Mucosa of rectum (tissue), 2 donors: ENCODE measurements around the gene CRMP1.
A peak's percentile ranks its signal among the peaks of the same experiment; 100 is the strongest.
"Not testable (repeated sequence)": the region's sequence is repeated elsewhere in the genome, so short reads cannot be mapped to it uniquely, and the experiment has no call there.

Source experiments
- H3K27ac ChIP-seq, 2 donors: one replicate each; pipeline ENCODE4 v1.7.0; 2013; ENCODE audit warnings: inconsistent platforms in 2 of 2, low read depth in 2 of 2, low read length in 2 of 2
- H3K27me3 ChIP-seq, 2 donors: one replicate each; pipeline ENCODE4 v1.7.0; 2013; ENCODE audit warnings: low read length in 2 of 2; ENCODE audit not compliant: control insufficient read depth in 2 of 2, insufficient read depth in 2 of 2
- H3K36me3 ChIP-seq, 2 donors: one replicate each; pipeline ENCODE4 v1.7.0; 2013; ENCODE audit warnings: low read length in 2 of 2; ENCODE audit not compliant: control insufficient read depth in 2 of 2, insufficient read depth in 2 of 2
- H3K4me1 ChIP-seq, 2 donors: one replicate each; pipeline ENCODE4 v1.7.0; 2013; ENCODE audit warnings: low read length in 2 of 2, mild to moderate bottlenecking in 1 of 2; ENCODE audit not compliant: control insufficient read depth in 2 of 2, insufficient read depth in 2 of 2
- H3K4me3 ChIP-seq, 2 donors: one replicate each; pipeline ENCODE4 v1.7.0; 2013; ENCODE audit warnings: low read length in 2 of 2
- H3K9ac ChIP-seq, 2 donors: one replicate each; pipeline ENCODE4 v1.7.0; 2013; ENCODE audit warnings: low read length in 2 of 2, low read depth in 1 of 2, mild to moderate bottlenecking in 1 of 2
- H3K9me3 ChIP-seq, 2 donors: one replicate each; pipeline ENCODE4 v1.7.0; 2013; ENCODE audit warnings: low read length in 2 of 2; ENCODE audit not compliant: control insufficient read depth in 2 of 2
- donor health status: healthy.
- donor health status: Normal muscosa, but diverticular disease.

The CRMP1 gene

DNA sequence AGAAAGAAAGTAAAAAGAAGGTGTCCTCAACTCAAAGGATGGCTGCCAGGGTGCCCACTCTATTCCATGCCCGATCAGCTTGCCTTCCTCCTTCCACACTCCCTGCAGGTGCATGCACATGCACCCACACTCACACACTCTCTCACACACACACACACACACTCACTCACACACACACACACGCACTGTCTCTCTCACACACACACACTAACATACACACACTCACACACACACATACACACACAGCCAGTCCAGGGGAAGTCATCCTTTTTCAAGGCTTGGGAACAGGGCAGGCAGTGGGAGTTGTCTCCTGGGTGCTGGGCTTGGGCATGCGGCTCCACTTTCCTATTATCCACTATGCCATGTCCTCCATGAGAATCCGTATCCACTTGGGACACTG is 50.4 kb downstream of the CRMP1 start:
- H3K27me3 ChIP-seq: no peaks in the 10 kb centered on the region
- no peaks in the 10 kb centered on the region for H3K9me3 ChIP-seq
- H3K9ac ChIP-seq: no peak overlapping the region
- H3K4me1 ChIP-seq: peaks cover 0 to 2% of the 10 kb centered on the region in 2 donors
- H3K36me3 ChIP-seq: no peaks in the 10 kb centered on the region
- H3K4me3 ChIP-seq: no peak overlapping the region
- H3K27ac ChIP-seq: no peak overlapping the region

DNA sequence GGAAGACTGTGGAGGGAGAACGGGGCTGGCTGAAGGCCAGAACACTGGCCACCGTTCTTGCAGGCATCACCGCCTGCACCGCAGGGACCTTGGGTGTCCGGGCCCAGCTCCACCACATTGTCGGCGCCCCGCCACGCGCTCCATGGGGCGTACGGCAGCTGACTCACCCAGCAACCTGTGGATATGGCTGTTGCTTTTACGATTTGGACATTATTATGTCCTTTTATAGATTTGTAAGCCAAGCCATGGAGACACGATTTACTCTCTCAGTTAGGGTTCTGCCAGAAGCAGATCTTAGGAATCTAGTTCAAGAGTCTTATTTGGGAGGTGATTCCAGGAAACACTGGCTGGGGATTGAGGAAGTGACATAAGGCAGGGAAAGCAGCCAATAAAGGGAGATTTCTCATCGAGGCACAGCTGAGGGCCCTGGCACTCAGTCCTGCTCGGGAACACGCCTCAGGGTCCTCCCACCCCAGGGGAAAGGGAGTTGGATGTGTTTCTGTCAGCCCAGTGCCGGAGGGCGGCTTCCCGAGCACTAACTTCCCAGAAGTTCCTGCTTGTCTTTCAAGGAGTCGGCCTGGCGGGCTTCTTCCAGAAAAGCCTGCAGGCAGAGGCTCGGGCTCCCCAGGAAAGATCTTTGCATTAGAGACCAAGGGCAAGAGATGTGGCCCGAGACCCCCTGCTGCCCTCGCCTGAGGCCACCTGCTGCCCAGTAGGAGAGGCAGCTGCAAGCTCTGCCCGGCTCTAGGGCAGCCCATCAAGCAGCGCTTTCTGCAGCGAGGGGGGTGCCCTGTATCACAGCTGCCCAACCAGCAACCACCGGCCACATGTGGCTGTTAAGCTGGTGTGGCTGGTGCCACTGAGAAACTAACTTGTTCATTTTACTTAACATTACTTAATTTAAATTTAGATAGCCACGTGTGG is 52.9 kb downstream of the CRMP1 start:
- Histone ChIP-seq H3K9me3 (no peaks in the 10 kb centered on the region), H3K4me1 (no peaks in the 10 kb centered on the region), H3K4me3 (no peak overlapping the region), H3K36me3 (no peaks in the 10 kb centered on the region), H3K9ac (no peak overlapping the region), H3K27ac (peak overlapping the region in 1 of 2 donors; percentile 28), H3K27me3 (no peaks in the 10 kb centered on the region)

GRCh38 chr4:5839332-5839731 is 53.6 kb downstream of the CRMP1 start:
- Histone ChIP-seq H3K27ac (no peak overlapping the region), H3K27me3 (no peaks in the 10 kb centered on the region), H3K4me3 (no peak overlapping the region), H3K9ac (no peak overlapping the region), H3K9me3 (no peaks in the 10 kb centered on the region), H3K36me3 (no peaks in the 10 kb centered on the region), H3K4me1 (no peaks in the 10 kb centered on the region)

- H3K9ac ChIP-seq, H3K27me3 ChIP-seq, H3K4me1 ChIP-seq, H3K9me3 ChIP-seq, H3K27ac ChIP-seq, H3K36me3 ChIP-seq, H3K4me3 ChIP-seq: not testable (repeated sequence)
These were observed 55.4 kb downstream of the CRMP1 start for GRCh38 chr4:5837483-5837882.

DNA sequence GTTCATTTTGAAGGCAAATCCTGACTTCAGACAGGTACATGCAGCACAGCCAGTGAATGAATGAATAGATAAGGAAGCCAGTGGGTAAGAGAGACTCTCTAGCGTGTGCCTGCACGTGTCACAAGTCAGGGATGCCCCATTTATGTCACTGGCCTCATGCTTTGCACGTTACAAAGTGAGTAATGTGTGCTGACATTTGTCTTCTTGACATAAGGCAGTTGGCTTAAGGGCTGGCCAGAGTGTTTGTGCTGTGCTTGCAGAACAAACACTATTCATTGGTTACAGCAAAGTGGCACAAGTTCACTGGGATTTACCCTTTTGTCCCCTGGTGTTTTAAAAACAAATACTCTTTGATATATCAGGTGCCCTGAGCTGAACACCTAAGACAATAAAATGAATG is 55.9 kb downstream of the CRMP1 start:
- no peaks in the 10 kb centered on the region for H3K36me3 ChIP-seq
- H3K4me1 ChIP-seq: no peaks in the 10 kb centered on the region
- H3K27ac ChIP-seq: no peak overlapping the region
- no peak overlapping the region for H3K9ac ChIP-seq
- no peak overlapping the region for H3K4me3 ChIP-seq
- no peaks in the 10 kb centered on the region for H3K9me3 ChIP-seq
- no peaks in the 10 kb centered on the region for H3K27me3 ChIP-seq

DNA sequence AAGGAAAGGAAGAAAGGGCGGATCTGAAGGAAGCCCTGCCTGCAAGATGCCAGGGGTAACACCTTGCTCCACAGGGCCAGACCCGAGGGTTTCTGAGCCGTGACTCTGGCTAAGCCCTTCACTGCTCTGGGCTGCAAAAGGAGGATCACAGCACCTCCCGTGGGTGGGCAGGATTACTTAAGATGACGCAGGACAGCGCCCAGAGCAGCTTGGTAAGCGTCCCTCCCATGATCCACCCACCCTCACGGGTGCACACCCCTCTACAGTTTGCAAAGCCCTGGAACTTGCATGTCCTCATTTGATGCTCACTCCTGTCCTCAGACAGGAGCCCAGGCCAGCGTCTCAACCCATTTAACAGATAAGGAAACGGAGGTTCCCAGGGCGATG is 64.9 kb downstream of the CRMP1 start:
- H3K36me3 ChIP-seq: no peaks in the 10 kb centered on the region
- no peaks in the 10 kb centered on the region for H3K9me3 ChIP-seq
- no peak overlapping the region for H3K9ac ChIP-seq
- H3K27me3 ChIP-seq: peaks cover 0 to 3% of the 10 kb centered on the region in 2 donors
- H3K4me3 ChIP-seq: no peak overlapping the region
- no peak overlapping the region for H3K27ac ChIP-seq
- no peaks in the 10 kb centered on the region for H3K4me1 ChIP-seq

DNA sequence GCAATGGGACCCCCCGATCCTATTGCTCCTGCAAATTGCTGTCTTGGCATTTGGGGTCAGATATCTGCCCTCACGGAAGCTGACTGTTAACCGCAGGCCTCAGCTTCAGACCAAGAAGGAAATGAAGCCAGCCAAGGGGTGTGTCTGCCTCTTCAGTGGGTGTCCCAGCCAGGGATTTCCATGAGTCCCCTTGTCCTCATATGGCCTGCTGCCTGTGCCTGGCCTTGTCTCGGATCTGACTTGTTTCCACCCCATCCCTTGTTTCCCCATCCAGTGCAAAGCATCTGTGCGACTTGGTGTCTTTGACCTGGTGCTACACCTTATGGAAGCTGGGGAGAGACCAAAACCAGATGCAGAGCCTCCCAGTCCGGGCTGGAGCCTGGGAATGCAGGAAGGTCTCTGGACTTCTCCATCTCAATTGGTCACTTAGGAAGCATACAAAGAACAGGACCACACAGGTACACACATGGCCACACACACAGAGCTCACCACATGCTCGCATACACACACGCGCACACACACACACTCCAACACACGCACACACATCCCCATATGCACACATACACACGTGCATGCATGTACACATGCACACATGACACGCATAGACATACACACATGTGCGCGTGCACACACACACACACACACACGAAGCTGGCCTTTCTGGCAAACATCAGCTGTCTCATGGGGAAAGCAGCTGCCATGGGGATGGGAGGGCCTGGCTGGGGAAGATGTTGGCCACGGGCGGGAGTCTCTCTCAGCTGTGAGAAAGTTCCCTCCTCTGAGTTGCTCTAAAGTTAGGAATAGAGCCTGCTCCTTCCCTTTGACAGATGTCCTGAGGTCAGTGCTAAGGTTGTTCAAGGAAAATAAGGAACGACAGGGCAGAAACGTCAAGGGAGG is 65.5 kb downstream of the CRMP1 start:
- no peaks in the 10 kb centered on the region for H3K36me3 ChIP-seq
- H3K4me1 ChIP-seq: no peaks in the 10 kb centered on the region
- no peak overlapping the region for H3K9ac ChIP-seq
- H3K9me3 ChIP-seq: no peaks in the 10 kb centered on the region
- peaks cover 0 to 3% of the 10 kb centered on the region in 2 donors for H3K27me3 ChIP-seq
- H3K27ac ChIP-seq: no peak overlapping the region
- no peak overlapping the region for H3K4me3 ChIP-seq

DNA sequence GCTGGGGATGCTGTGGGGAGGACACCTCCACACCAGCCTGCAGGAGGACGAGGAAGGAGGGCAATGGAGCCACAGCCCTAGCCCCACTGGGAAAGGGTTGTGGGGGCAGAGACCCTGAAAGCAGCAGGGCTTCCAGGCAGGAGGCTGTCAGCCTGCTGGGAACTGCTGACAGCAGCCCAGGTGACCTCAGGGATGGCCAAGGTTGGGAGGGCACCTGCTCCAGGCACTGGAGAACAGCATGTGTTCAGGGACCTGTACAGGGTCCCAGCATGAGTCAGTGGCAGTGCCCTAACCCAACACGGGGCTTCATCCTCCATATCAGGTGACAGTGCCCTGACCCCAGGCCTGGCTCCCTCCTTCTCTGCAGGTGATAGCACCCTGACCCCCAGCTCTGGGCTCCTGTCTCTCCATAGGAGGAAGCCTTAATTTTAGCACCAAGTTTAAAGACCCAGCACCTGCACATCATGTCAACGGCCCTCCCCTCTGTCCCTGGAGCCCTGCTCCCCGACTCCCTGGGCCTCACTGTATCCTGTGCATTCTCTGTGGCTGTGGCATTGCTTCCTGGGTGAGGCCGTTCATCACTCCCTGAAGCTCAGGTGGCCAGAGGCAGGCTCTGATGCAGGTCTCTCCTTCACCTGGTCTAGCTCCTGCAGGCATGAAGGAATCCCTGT is 66.3 kb downstream of the CRMP1 start:
- H3K36me3 ChIP-seq: no peaks in the 10 kb centered on the region
- H3K27ac ChIP-seq: no peak overlapping the region
- no peaks in the 10 kb centered on the region for H3K4me1 ChIP-seq
- H3K9me3 ChIP-seq: no peaks in the 10 kb centered on the region
- H3K27me3 ChIP-seq: peaks cover 0 to 3% of the 10 kb centered on the region in 2 donors
- no peak overlapping the region for H3K4me3 ChIP-seq
- H3K9ac ChIP-seq: no peak overlapping the region

GRCh38 chr4:5825321-5826041 is 67.4 kb downstream of the CRMP1 start:
- H3K27ac ChIP-seq: no peak overlapping the region
- no peaks in the 10 kb centered on the region for H3K4me1 ChIP-seq
- peaks cover 0 to 3% of the 10 kb centered on the region in 2 donors for H3K27me3 ChIP-seq
- H3K9ac ChIP-seq: no peak overlapping the region
- no peaks in the 10 kb centered on the region for H3K9me3 ChIP-seq
- H3K36me3 ChIP-seq: no peaks in the 10 kb centered on the region
- no peak overlapping the region for H3K4me3 ChIP-seq
